DMS79 treated with DMSO at 0.1 percent for 48 hours (cell line): Measurements from ENCODE around the gene POLR1A.
A peak's percentile ranks its signal among the peaks of the same experiment; 100 is the strongest.

Experiments used
- DNase-seq: peaks from one replicate; lab custom pipeline; 2025; lab: John Stamatoyannopoulos, UW

POLR1A gene

GRCh38 chr2:86037795-86038192 lies 67.9 kb downstream of the POLR1A start:
- DNase-seq = no peak

DNA sequence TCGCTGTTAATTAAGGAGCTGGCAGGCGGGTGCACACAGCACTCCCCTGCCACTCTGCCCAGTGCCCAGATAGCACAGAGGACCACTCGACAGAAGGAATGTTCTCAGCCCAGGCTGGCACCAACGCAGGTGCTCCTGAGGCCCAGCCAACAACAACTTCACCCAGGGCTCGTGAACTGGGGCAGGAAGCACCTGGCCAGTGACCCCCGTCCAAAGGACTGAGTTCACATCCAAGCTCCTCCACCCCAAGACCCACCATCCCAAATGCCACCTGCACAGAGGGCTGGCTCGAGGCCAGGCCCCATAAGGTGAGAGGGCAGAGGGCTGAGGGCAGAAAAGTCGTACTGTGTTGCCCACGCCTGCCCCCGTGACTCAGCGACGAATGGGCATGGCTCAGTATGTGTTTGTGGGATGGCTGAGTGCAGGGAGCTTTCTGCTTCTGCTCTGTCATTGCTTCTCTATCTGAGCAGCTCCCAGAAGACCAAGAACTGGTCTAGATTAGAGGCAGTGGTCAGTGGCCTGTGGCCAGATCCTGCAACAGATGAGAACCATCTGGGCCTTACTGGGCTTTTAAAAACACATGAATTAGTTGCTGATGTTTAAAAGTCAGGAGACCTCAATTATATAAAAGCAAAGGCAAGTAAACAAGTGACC lies 68.4 kb downstream of the POLR1A start:
- DNase-seq = peak; percentile 65

DNA sequence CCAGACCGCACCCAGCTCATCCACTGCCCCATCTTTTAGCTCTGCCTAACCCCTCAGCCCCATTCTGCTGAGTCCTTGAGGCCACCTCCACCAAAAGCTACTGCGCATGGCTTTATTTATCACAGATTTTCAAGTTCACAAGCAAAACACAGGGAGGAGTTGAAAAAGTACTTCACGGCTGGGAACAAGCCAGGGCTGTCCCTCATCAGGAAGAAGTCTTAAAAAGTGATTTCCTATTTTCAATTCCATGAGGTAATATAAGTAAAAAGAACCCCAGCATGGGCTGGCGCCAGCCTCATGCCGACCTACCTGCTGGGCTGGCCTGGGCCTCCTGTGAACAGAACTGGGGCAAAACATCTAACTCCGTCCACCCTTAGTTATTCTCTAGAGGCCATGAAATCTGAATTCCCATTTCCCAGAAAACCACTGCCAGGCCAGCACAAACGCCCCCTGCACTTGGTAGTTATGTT lies 69.0 kb downstream of the POLR1A start:
- DNase-seq = no peak

DNA sequence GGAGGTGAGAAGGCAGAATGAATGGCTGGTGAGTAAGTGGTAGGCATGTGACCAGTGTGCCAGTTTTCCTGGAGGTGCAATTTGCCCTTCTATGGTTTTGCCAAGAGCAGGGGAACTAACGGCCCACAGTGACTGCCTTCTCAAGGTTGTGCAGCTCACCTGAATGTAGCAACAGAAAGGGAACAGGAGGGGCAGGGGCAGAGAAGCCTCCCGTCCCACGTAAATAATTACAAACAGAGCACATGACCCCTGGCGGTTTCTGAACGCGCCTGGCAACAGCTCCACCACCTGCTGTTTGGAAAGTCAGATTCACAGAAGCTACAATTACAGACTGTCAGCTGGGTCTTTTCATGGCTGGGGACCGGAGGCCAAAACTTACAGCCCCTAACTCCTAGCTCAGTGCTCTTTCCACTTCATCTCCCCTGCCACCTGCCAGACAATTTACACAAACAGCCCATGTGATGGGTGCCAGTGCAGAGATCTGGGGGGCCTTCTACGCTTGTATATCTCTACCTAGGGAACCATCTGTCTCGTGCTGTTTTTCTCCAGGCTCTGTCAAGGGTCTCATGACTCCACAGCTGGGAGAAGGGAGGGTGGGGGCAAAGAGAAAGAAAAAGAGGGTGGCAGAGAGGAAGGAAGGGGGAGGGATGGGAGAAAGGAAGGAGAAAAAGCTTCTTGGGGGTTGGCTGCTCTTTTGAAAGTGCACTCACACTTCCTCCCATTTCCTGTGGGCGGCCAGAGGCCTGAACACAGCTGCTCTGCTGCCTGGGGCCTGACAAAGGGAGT lies 69.6 kb downstream of the POLR1A start:
- peak; percentile 87 for DNase-seq

- DNase-seq = no peak
Observed at GRCh38 chr2:86035376-86035882, 70.3 kb downstream of the POLR1A start.

DNA sequence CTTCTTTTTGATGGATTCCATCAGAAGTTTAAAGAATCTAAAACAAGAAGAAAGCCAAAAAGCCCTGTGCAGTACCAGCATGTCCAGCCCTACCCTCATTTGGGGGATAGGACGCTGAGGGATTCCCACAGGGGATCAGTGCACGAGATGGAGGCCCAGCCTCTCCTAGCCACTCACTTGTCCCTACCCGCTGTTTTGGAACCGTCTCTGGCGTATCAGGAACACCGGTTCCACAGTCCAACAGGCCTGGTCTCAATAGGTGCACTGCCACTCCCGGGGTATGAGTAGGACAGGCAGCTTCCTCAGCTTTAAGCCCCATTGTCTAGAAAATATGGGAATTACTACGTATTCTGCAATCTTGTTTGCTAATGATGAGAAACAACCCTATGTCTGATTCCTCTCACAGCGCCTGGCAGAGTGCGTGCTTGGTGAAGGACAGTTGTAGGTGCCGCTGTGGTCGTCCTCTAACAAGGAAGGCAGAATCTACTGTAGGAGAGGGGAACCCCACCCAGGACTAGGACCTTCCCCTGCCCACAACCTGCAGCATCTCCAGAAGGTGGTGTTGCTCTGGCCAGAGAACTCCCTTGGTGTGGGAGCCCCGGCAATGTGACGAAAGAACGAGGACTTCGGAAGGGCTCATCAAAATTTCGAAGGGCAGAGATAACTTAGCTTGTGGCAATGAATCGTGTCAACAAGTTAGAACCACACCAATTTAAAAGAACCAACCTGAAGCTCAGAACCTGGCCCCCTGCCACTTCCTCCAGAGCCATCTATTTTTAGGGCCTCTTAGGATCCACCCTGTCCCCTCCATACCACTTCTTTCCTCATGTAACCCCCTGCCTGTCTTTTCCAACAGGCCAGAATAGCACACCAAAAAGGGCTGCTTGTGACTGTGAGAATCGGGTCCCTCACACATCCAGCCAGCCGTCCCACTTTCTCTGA lies 71.7 kb downstream of the POLR1A start:
- no peak for DNase-seq

DNA sequence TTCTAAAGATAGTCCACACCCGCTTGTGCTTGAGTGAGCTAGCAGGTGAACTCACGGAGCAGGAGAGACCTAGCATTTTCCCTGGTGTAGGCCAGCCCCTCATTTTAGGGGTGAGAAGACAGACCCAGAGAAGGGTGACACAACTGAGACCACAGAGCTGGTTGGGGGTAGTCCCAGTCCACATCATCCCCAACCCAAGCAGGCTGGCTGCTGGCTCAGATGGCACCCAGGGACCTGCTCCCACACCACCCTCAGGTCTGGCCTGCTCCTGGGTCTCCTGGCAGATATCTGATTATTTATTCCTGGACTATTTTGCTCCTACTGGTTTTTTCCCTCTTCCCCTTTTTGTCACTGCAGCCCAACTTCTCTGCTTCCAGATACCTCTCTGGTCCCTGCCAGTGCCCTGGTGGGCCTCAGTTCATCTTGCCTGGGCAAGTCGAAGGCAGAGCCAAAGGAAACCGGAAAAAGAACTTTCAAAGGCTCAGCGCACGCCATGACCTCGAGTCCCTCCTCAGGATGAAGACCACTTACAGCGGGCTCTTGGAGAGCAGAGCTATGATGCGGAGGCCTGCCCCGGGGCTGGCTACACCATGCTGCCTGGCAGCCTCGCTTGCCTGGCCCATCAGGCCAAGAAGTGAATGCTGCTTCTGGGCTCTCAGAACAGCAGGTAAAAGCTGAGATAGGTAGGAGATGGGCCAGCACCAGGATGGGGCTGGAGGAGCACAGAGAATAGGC lies 72.7 kb downstream of the POLR1A start:
- no peak for DNase-seq

DNA sequence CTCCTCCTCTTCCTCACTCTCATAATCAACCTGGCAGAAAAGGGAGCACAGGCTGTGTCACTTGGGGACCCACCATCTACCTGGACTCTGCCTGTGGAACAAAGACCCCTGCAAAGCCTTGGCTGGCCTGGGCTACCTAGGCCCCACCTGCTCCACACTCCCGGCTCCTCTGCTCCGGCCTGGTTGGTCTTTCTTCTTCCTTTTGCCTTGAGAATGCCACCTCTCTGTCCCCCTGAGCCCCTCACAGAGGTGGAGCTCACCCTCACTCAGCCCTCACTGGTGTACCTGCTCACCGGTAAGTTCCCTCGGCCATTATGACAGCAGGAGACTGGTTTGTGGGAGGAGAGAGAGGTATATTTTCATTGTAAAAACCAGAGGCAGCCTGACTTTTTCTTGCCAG lies 74.1 kb downstream of the POLR1A start:
- no peak for DNase-seq

GRCh38 chr2:86031151-86031550 lies 74.5 kb downstream of the POLR1A start:
- DNase-seq = no peak

DNA sequence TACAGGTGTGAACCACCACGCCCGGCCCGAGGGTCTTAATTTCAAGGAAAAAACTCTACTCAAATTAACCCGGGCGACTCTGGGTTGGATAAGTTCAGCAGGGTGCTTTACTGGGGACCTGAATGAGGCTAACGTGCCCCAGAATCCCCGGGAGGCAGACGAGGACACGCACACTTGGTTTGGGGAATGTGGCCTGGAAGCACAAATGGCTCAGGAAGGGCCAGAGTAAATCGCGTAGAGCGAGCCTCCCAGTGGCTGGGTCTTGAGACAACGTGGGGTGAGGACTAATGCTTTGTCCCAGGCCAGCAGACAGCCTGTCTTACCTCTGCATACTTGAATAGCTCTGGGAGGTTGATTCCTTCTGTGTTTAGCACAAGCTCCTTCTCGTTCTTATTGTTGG lies 75.8 kb downstream of the POLR1A start:
- no peak for DNase-seq

DNA sequence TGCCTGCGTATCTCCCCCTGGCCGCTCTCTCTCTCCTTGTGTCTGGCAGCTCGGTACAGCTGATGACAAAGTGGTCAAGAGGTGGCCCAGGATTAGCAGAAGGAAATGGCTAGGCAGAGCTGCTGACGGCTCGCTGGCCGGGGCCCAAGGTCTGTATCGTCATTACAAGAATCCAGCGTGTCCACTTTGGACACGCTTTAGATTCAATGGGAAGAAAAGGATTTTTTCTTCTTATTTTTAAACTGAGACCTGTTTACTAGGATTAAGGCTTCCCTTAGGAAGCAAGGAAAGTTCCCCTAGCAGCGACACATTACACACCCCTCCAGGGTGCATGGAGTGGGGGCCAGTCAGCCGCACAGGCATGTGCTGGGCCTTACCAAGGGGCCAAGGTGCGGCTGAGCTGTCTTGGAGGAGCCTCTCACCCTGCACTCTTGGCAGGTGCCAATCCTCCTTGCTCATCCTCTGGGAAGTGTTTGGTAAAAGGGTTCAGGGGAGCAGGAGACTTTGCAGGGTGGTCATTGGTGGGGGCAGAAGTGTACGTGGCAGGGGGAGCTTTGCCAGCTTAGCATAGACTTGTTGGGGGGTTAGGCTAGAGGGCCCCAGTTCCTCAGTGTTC lies 76.8 kb downstream of the POLR1A start:
- no peak for DNase-seq

GRCh38 chr2:86027922-86028765 lies 77.5 kb downstream of the POLR1A start:
- DNase-seq = no peak

GRCh38 chr2:86027196-86027921 lies 78.3 kb downstream of the POLR1A start:
- DNase-seq = no peak

DNA sequence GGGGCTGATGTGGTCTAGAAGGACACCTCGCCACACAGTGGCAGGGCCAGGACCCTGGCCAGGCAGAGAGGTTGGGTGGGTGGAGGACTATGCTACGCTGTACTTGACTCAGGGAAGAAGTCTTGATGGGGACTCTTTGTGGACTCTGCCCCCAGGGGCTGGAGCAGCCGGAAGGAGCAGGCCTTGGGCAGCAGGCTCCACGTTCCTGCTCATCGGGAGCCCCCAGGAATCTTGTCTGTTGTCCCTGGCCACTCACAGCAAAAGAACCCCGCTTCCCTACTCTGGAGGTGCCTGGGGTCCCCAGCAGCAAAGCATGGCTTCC lies 79.0 kb downstream of the POLR1A start:
- no peak for DNase-seq

DNA sequence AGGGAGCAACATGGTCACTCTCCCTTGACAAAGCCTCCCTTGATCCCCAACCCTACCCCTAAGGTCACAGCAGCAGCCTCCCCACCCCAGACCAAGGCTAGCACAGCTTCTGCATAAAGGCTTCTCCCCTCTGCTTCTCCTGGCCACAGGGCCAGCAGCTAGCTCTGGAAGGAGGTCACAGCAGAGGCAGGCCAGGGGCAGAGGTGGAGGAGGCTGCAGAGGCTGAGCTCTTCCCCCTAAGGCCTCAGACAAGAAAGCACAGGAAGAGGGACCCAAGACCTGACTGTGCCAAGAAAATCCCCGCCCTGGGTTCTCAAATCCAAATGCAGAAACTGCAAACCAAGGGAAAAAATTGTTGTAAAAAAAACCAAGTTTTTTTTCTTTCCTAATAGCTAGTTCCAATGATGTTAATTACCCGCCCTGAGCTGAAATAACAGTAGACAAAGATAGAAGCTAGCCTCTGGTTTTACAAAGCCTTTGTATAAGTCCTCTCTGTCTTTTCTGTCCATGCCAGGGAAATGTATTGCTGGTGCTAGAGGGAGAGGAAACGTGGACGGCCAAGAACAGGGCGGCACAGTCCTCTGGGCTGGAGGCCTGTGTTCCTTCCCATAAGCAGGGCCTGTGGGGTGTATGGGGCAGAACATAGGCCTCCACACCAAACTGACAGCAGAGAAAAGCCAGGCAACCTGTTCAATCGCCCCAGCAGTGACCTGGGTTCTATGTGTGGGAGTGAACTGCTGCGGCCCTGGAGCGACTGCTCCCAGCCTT lies 79.5 kb downstream of the POLR1A start:
- DNase-seq = no peak

DNA sequence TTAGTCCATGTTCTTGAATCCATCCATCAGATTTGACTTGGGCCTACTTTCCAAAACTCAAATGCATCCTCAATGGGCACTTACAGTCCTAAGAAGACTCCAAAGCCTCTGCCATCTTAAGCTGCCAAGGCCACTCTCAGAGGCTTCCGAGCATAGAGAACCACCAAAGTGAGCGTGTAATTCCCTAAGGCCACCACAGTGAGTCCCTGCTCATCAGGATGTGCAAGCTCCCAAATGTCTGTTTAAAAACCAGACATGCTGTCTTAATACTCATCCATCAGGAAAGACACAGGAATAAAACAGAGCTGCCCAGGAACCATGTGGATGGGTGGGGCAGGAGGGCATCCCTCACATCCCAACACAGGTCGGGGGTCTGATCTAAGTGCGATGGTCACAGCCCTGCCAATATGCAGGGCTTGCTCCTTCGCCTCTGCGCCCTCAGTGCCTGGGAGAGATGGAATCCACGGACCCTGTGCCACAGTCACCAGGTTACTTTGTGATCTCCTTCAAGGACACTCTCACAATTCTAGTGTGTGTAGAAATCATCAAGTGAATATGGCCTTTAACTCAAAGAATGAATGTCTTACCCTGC lies 80.4 kb downstream of the POLR1A start:
- no peak for DNase-seq

GRCh38 chr2:86023366-86023712 lies 82.3 kb downstream of the POLR1A start:
- no peak for DNase-seq

DNA sequence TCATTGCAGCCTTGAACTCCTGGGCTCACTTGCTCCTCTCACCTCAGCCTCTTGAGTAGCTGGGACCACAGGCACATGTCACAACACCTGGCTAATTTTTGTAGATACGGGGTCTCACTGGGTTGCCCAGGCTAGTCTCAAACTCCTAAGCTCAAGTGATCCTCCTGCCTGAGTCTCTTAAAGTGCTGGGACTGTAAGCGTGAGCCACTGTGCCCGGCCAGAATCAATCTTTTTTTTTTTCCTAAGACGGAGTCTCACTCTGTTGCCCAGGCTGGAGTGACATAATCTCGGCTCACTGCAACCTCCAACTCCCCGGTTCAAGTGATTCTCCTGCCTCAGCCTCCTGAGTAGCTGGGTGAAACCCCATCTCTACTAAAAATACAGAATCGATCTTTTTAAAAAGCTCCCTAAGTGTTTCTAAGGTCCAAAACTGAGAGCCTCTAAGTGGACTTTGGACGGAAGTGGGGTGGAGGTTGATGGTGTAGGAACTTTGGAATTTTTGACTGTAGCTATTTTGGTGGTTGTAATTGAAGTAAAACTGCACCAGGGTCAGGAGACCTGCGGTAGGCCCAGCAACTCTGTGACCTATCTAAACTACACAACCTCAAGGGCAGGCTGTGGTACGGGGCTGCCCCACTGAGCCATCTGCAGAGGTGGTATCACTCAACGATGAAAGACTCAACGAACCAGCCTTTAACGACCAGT lies 82.9 kb downstream of the POLR1A start:
- no peak for DNase-seq
